IPS-20b (cell line): ENCODE data around the gene CA11.

Experiments
- H3K27ac ChIP-seq: one replicate; pipeline ENCODE4 v1.5.1; 2013; ENCODE audit warnings: low read length
- H3K27me3 ChIP-seq: 2 replicates; pipeline ENCODE4 v1.6.1; 2013; ENCODE audit warnings: mild to moderate bottlenecking, low read length, inconsistent platforms; ENCODE audit not compliant: insufficient read depth
- H3K36me3 ChIP-seq: 2 replicates; pipeline ENCODE4 v1.6.1; 2013; ENCODE audit warnings: low read depth, mild to moderate bottlenecking, inconsistent platforms, low read length, moderate library complexity; ENCODE audit not compliant: insufficient read depth
- H3K4me1 ChIP-seq: 2 replicates; pipeline ENCODE4 v1.6.1; 2013; ENCODE audit warnings: mild to moderate bottlenecking, control low read depth, inconsistent platforms, low read length, moderate library complexity; ENCODE audit not compliant: insufficient read depth
- H3K4me3 ChIP-seq: 2 replicates; pipeline ENCODE4 v1.5.1; 2013; ENCODE audit warnings: mild to moderate bottlenecking, low read length, inconsistent platforms
- H3K9ac ChIP-seq: 2 replicates; pipeline ENCODE4 v1.6.1; 2013; ENCODE audit warnings: low read depth, mild to moderate bottlenecking, inconsistent platforms, low read length, moderate library complexity
- H3K9me3 ChIP-seq: 2 replicates; pipeline ENCODE4 v1.6.1; 2013; ENCODE audit warnings: mild to moderate bottlenecking, low read depth, low read length, inconsistent platforms; ENCODE audit not compliant: insufficient read depth

The CA11 gene

DNA sequence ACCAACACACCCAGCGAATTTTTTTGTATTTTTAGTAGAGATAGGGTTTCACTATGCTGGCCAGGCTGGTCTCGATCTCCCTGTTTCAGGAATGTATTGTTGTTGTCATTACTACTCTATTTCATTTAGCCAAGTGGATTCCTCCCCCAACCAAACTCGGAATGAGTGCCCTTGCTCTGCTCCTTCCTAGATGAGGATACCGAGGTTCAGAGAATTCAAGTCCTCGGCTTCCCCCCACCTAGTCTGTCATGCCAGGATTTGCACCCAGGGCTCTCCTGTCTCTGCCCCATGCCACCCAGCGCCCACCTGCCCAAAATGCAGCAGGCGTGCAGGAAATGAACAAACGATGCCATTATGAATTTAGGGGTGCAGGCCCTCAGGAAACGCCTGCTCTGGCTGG, 43.0 kb downstream of the CA11 start:
- no peaks in the 10 kb centered on the region for H3K27me3 ChIP-seq
- no peak overlapping the region for H3K9ac ChIP-seq
- no peaks in the 10 kb centered on the region for H3K9me3 ChIP-seq
- no peaks in the 10 kb centered on the region for H3K4me1 ChIP-seq
- no peak overlapping the region for H3K27ac ChIP-seq
- H3K36me3 ChIP-seq, result no peaks in the 10 kb centered on the region
- H3K4me3 ChIP-seq, result no peak overlapping the region

DNA sequence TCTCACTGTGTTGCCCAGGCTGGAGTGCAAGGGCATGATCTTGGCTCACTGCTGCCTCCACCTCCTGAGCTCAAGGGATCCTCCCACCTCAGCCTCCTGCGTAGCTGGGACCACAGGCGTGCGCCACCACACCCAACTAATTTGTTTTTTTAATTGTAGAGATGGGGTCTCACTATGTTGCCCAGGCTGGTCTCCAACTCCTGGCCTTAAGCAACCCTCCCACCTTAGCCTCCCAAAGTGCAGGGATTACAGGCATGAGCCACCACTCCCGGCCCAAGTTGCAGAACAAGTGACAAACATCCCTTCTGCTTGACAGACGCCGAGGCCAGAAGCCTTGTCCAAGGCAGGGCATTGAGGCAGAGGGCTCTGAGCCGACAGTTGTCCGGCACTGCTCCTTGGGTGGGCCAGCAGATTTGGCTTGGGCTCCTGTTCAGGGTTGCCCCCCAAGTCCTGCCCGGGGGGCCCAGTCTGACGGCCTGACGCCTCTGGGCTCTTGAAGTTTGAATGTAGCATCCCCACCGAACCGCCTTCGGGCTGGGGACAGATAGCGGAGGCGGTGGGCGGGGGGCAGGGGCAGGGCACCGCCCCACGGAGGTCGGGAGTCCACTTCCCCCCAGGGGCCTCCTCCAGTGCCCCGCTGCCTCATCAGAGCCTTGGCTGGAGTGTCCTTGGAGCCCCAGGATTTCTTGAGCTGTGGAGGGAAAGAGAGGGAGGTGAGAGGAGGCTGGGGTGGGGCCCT, 45.1 kb downstream of the CA11 start:
- Histone ChIP-seq H3K4me1 (no peaks in the 10 kb centered on the region), H3K9ac (no peak overlapping the region), H3K27me3 (no peaks in the 10 kb centered on the region), H3K36me3 (no peaks in the 10 kb centered on the region), H3K27ac (no peak overlapping the region), H3K4me3 (no peak overlapping the region), H3K9me3 (no peaks in the 10 kb centered on the region)

DNA sequence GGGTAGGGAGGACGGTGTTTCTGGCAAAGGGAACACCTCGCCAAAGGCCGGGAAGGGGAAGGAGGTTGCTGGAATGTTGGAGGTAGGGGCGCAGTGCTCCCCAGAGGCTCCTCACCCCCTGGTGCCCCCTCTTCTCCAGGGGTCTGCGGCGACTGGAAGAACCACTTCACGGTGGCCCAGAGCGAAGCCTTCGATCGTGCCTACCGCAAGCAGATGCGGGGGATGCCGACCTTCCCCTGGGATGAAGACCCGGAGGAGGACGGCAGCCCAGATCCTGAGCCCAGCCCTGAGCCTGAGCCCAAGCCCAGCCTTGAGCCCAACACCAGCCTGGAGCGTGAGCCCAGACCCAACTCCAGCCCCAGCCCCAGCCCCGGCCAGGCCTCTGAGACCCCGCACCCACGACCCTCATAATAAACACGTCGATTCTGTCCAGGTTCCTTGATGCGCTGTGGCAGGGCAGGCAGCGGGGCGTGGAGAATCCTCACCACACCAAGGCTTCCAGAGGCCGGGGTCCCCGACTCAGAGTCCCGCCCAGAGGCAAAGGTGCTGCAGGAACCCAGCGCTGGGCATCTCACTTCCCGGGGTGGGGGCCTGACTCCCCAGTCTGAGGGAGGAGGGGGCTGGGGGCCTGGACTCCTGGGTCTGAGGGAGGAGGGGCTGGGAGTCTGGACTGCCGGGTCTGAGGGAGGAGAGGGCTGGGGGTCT, 46.8 kb downstream of the CA11 start:
- no peak overlapping the region for H3K9ac ChIP-seq
- H3K4me1 ChIP-seq, result no peaks in the 10 kb centered on the region
- H3K4me3 ChIP-seq, result no peak overlapping the region
- no peak overlapping the region for H3K27ac ChIP-seq
- no peaks in the 10 kb centered on the region for H3K36me3 ChIP-seq
- H3K27me3 ChIP-seq, result no peaks in the 10 kb centered on the region
- H3K9me3 ChIP-seq, result no peaks in the 10 kb centered on the region

DNA sequence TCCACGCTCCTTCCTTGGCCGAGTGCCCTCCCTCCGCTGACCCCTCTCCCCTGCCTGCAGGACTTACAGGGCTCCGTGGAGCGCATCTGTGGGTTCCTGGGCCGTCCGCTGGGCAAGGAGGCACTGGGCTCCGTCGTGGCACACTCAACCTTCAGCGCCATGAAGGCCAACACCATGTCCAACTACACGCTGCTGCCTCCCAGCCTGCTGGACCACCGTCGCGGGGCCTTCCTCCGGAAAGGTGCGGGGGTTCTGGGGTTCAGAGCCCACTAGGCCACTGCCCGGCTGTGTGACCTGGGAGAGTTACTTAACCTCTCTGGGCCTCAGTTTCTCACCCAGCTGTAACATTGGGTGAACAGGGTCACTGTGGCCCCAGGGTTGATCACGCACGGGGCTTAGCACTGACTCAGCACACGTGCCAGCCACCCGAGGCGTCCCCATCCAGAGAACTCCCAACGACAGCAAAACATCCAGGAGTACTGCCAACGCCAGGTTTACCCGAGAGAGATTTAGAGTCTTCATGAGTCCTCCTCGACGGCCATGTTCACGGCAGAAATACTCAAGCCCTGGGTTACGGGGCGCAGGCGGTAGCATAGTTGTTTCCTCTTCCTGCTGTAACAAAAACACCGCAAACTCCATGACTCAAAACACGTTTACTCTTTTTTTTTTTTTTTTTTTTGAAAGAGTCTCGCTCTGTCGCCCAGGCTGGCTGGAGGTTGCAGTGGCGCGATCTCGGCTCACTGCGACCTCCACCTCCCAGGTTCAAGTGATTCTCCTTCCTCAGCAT, 49.1 kb downstream of the CA11 start:
- Histone ChIP-seq H3K9me3 (no peaks in the 10 kb centered on the region), H3K27me3 (no peaks in the 10 kb centered on the region), H3K4me1 (no peaks in the 10 kb centered on the region), H3K4me3 (no peak overlapping the region), H3K9ac (no peak overlapping the region), H3K27ac (no peak overlapping the region), H3K36me3 (no peaks in the 10 kb centered on the region)

DNA sequence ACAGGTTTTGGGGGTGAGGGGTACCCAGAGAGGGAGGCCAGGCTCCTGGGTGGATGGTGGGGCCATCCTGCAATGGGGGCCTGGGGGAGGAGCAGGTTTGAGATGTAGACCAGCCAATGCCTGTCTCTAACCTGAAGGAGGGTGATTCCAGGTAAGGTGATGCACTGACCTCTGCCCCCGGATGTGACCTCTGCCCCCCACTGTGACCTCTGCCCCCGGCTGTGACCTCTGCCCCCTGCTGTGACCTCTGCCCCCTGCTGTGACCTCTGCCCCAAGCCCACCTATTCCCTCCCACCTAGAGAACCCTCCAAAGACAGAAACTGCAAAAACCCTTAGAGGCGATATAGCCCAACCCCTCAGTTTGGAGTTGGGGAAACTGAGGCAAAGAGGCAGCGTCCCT, 49.8 kb downstream of the CA11 start:
- no peak overlapping the region for H3K4me3 ChIP-seq
- H3K36me3 ChIP-seq, result no peaks in the 10 kb centered on the region
- H3K9me3 ChIP-seq, result no peaks in the 10 kb centered on the region
- no peaks in the 10 kb centered on the region for H3K27me3 ChIP-seq
- H3K27ac ChIP-seq, result no peak overlapping the region
- no peak overlapping the region for H3K9ac ChIP-seq
- no peaks in the 10 kb centered on the region for H3K4me1 ChIP-seq

DNA sequence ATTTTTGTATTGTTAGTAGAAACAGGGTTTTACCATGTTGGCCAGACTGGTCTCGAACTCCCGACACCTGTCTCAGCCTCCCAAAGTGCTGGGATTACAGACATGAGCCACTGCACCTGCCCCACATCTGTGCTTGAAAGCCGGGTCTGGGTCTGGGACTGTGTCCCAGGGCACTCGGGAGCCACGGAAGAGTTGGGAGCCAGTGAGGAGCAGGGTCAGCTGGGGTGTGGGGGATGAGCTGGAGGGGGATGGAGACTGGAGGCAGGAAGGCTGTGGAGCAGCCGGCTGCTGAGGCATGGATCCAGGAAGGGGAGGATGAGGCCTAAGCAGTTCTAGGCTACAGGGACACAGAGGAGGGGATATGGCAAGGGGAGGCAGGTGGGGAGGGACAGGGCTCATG, 50.2 kb downstream of the CA11 start:
- Histone ChIP-seq H3K9me3 (no peaks in the 10 kb centered on the region), H3K27ac (no peak overlapping the region), H3K27me3 (no peaks in the 10 kb centered on the region), H3K36me3 (no peaks in the 10 kb centered on the region), H3K4me3 (no peak overlapping the region), H3K9ac (no peak overlapping the region), H3K4me1 (no peaks in the 10 kb centered on the region)

DNA sequence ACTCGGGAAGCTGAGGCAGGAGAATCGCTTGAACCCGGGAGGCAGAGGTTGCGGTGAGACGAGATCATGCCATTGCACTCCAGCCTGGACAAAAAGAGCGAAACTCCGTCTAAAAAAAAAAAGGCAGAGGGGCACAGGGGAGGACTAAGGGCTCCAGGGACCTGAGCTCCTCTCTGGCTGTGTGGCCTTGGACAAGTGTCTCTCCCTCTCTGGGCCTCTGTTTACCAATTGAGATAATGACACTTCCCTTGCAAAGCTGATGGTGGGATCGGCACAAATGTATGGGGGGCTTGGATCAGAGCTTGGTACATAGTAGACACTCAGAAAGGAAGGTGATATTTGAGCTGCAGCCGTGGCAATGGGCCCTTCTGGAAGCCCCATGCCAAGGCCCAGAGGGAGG, 50.8 kb downstream of the CA11 start:
- Histone ChIP-seq H3K4me1 (no peaks in the 10 kb centered on the region), H3K36me3 (no peaks in the 10 kb centered on the region), H3K4me3 (no peak overlapping the region), H3K9me3 (no peaks in the 10 kb centered on the region), H3K27ac (no peak overlapping the region), H3K27me3 (no peaks in the 10 kb centered on the region), H3K9ac (no peak overlapping the region)

DNA sequence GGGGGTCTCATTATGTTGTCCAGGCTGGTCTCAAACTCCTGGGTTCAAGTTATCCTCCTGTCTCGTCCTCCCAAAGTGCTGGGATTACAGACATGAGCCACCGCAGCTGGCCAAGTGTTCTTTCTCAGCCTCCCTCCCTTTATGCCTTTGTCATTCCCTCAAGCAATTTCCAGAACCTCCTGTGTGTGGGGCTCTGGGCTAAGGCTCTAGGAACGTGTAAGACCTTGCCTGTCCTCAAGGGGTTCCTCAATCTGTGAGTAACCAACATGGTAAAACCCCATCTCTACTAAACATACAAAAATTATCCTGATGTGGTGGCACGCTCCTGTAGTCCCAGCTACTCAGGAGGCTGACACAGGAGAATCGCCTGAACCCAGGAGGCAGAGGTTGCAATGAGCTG, 55.0 kb downstream of the CA11 start:
- Histone ChIP-seq H3K4me3 (no peak overlapping the region), H3K4me1 (no peaks in the 10 kb centered on the region), H3K27me3 (peaks cover 6% of the 10 kb centered on the region; the same call in 1 of the 2 replicates), H3K36me3 (no peaks in the 10 kb centered on the region), H3K9ac (no peak overlapping the region), H3K9me3 (no peaks in the 10 kb centered on the region), H3K27ac (no peak overlapping the region)

DNA sequence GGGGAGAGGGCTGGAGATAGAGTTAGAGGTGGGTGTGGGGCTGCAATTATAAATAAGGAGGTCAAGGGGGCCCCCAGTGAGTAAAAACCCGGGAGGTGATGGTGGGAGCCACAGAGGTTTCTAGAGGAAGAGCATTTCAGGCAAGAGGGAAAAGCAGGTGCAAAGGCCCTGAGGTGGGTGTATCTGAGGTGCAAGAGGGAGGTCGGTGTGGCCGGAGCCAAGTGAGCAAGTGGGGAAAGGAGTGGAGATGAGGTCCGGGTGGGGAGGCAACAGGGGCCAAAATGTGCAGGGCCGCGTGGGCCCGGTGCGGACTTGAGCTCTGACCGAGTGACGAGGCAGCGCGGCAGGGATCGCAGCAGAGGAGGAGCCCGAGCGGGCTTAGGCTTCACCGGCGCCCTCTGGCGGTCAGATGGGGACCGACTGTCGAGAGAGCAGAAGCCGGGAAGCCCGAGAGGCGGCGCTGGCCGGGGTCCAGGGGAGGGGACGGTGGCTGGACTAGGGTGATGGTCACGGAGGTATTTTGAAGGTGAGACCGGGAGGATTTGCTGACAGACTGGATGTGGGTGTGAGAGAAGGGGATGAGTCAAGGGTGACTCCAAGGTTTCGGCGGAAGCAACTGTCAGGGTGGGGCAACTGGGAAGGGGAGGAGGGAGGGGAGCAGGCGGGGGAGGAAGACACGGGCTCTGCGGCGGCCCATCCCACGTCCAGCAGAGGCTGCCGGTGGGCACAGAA, 57.2 kb downstream of the CA11 start:
- no peaks in the 10 kb centered on the region for H3K9me3 ChIP-seq
- H3K4me1 ChIP-seq, result no peaks in the 10 kb centered on the region
- H3K27me3 ChIP-seq, result peaks cover 6% of the 10 kb centered on the region; the same call in 1 of the 2 replicates
- H3K27ac ChIP-seq, result no peak overlapping the region
- H3K36me3 ChIP-seq, result no peaks in the 10 kb centered on the region
- H3K9ac ChIP-seq, result peak overlapping the region; percentile 8; the same call in 1 of the 2 replicates
- peak overlapping the region; percentile 68 for H3K4me3 ChIP-seq
